ENCODE results near the gene MPP1. TPM values are rescaled to one million over a fixed set of nuclear protein-coding genes. Genes with fewer than 3 reads are reported as not detected.
"Not testable (repeated sequence)": the region's sequence is repeated elsewhere in the genome, so short reads cannot be mapped to it uniquely, and the experiment has no call there.

The MPP1 gene
- total RNA-seq (2014; rRNA removed; shearing (Covaris generic)), result 59.6 and 69.5 TPM in 2 replicates

- DNase-seq (ENCODE audit: low read depth), result peak; percentile 80
Observed at GRCh38 chrX:154804957-154805695, at the start of gene MPP1. Gene MPP1, minus strand, starts transcription at chrX:154805485. Its CDS starts 112 bp downstream, at chrX:154805373.

DNA sequence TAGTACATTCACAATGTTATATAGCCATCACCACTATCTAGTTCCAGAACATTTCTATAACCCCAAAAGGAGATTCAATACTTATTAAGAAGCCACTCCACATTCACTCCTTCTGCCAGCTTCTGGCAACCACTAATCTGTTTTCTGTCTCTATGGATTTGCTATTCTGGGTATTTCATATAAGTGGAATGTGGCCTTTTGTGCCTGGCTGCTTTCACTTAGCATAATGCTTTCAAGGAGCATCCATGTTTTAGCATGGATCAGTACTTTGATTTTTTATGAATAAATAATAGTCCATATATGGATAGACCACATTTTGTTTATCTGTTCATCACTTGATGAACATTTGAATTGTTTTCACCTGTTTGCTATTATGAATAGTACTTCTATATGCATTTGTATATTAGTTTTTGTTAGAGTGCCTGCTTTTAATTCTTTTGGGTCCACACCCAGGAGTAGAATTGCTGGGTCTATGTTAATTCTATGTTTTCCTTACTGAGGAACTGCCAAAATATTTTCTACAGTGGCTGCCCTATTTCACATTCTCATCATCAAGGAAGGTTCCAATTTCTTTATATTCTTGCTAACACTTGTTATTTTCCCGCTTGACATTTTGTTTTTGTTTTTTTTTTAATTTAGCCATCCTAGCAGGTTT is 45.8 kb upstream of the MPP1 start:
- no peak for DNase-seq (ENCODE audit: low read depth)

DNA sequence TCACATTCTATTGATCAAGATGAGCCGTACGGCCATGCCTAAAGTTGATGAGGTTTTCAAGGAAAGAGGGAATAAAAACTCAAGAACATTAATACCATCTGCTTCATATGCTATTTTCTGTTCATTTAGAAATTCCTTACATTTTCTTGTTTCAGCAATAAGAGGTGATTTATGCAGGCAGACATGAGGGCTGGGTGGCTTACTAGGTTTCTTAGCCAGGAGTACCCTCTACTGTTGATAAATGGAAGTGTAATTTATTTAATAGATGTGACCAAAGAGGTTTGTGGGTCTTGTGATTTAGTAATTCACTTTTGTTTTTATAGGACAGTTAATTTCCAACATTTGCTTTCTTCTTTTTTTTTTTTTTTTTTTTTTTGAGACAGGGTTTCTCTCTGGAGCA is 35.6 kb upstream of the MPP1 start:
- DNase-seq (ENCODE audit: low read depth), result peak; percentile 68

- DNase-seq (ENCODE audit: low read depth), result no peak
Observed at GRCh38 chrX:154836163-154836562, 30.9 kb upstream of the MPP1 start.

DNA sequence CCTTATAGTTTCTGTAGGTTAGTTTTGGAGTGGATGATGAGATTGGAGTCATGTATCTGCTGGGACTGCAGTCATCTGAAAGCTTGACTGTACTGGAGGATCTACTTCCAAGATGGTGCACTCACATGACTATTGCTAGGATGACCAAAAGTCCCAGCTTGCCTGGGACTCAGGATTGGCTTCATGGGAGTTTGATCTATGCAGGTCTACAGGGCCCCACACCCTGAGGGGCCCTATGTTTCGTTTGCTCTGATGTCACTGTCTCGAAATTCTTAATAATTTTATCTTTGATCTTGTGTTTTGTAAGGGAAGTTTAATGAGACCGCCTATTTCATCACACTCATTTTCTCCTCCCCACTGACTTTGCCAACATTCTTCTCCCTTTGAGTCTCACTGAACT is 29.3 kb upstream of the MPP1 start, which contains the start of gene SMIM9:
SMIM9 (minus strand) TSS at position 101 of the 400 bp plus-strand sequence. CDS start 3,806 bp downstream, outside the sequence.
- no peak for DNase-seq (ENCODE audit: low read depth)

DNA sequence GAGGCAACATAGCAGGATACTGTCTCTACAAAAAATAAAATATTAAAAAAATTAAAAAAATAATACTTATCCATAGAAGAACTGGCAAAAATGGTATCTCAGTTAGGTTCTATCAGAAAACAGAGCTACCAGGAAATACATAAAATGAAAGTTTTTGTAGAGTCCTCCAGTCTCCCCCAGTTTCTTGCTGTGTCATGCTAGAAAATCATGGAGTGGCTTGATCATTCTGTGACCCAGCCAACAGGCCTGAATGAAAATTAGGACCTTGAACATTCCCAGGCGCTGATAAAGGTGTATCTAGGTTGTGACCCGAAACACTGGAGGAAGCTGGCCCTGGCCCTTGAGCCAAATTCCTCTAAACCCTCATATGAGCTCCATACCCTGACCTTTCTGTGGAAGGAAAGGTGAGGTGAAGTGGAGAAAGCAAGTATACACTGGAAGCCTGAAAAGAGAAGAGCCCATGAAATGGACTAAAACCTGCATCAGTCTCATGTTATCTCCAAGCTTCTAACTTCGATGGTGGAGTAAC is 28.5 kb upstream of the MPP1 start:
- no peak for DNase-seq (ENCODE audit: low read depth)

GRCh38 chrX:154829926-154830442 is 24.7 kb upstream of the MPP1 start:
- DNase-seq (ENCODE audit: low read depth), result no peak

GRCh38 chrX:154829134-154829533 is 23.8 kb upstream of the MPP1 start:
- no peak for DNase-seq (ENCODE audit: low read depth)

GRCh38 chrX:154828016-154828408 is 22.7 kb upstream of the MPP1 start:
- no peak for DNase-seq (ENCODE audit: low read depth)

GRCh38 chrX:154827194-154828015 is 22.1 kb upstream of the MPP1 start:
- no peak for DNase-seq (ENCODE audit: low read depth)

DNA sequence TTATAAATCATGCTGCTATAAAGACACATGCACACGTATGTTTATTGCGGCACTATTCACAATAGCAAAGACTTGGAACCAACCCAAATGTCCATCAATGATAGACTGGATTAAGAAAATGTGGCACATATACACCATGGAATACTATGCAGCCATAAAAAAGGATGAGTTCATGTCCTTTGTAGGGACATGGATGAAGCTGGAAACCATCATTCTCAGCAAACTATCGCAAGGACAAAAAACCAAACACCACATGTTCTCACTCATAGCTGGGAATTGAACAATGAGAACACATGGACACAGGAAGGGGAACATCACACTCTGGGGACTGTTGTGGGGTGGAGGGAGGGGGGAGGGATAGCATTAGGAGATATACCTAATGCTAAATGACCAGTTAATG is 20.3 kb upstream of the MPP1 start:
- DNase-seq (ENCODE audit: low read depth), result not testable (repeated sequence)

DNA sequence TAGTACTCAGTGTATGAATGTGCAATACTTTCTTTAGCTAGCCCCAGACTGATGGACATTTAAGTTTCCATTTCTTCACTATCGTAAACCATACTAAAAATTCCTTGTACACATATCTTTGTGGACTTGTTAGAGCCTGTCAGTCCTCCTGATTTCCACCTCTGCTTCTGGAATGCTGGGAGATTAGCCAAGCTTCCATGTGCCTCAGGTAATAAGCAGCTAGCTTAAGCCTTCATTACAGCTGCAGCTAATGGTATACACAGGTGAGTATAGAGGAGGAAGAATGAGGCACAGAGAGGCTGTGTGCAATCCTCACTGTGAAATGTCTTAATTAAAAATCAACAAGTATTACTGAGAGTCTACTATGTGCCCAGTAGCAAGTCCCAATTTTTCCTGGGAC is 19.4 kb upstream of the MPP1 start:
- no peak for DNase-seq (ENCODE audit: low read depth)

DNA sequence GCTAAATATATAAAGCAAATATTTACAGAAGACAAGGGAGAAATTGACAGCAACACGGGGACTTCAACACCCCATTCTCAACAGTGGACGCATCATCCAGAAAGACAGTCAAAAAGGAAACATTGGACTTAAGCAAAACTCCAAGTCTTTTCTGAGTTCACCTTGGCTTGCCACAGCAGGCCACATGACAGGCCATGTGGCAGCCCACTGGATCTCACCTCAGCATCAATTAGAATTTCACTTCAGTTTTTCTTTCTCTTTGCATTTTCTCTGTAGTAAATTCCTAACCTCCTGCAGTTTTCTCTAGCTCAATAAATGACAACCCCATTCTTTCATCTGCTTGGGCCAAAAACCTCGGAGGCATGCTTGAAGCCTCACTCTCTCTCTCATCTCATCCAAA is 16.7 kb upstream of the MPP1 start:
- DNase-seq (ENCODE audit: low read depth), result no peak

DNA sequence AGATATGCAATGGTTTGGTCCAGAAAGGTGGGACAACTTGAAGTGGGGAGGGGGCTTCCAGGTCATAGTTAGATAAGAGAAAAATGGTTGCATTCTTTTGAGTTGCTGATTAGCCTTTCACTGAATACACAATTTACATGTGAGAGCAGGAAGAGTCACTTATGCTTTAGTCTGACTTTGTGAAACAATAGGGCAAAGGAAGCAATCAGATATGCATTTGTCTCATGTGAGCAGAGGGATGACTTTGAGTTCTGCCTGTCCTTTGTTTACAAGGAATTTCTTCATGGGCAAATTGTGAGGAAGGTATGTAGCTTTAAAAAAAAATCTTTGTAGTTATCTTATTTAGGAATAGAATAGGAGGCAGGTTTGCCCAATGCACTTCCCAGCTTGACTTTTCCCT is 16.2 kb upstream of the MPP1 start:
- no peak for DNase-seq (ENCODE audit: low read depth)

DNA sequence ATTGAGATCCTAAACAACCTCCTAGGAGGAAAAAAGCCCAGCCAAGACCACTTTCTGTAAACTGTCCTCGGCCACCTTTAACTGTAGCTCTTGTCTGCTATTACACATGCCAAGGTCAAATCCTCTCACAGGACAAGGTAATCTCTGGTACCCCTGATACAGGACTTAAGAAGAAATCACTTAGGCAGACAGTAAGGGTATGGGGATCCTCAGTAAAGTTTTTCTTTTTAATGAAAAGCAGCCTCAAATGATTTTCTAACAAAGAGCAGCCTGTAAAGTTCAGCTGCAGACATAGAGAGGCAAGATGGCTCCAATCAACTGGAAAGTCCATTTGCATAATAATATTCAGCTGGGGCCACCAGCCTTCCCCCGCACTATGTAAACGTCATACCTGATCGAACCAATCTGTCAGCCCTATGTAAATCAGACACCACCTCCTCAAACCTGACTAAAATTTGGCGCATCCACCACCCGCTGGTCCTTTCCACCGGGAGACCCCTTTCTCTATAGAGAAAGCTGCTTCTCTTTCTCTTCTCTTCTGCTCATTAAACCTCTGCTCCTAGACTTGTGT is 14.6 kb upstream of the MPP1 start:
- no peak for DNase-seq (ENCODE audit: low read depth)

DNA sequence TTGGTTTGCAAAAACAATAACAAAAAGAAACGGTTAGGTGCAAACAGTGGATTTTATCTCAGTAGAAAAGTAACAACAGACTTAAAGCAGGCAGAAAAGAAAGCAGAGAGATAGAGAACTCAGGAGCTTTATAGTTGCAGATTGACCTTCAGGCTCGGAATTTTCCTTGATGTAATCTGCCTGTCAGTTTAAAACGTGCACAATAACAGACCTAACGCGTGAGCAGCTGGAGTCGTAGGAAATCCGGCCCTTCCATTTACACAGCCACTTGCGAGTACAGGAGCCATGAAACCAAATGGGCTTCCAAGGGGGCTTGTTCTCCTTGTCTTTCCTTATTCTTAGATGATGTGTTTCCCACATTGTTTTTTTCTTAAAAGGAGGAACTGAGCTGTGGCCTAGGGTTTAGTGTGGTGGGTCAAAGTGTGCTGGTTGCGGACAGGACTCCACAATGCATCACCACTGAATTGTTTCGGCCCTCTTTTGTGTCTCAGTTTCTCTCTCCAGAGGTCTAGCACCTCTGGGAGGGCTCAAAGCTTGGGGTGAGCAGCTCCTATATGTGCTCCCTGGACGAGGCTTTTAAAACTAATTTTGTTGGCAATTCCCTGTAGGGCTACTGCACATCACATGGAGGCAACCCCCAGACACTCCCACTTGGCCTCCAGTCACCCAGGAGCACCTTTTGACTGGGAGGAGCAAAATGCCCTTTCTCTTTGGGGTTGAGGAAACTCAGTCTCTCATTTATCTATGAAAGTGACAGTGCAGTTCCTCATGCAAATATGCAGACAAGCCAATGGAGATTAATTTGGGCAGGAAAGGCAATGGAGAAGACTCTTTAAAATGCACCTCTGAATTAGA is 13.9 kb upstream of the MPP1 start:
- DNase-seq (ENCODE audit: low read depth), result no peak

DNA sequence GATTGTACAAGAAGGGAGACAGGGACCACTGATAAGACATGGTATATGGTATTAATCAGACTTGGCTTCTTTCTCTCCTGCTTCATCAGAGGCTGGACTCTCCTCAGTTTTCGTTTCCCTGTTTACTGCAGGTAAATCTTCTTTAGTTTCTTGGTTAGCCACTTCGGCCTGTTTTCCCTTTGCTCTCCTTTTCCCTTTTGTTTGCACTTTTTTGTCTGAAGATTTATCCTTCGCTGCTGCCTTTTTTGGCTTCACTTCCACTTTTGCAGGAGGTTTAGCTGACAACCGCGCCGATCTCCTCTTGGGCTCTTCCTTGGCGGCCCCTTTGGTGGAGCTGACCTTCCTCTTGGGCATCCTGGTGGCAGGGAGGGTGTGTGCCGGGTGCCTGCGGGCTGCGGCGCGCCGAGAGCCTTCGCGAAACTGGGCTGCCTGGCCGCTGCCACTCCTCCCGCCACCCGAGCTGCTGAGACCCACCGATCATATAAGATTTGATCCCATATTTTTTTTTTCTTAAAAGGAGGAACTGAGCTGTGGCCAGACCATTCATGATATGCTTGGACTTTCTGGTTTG is 11.8 kb upstream of the MPP1 start:
- DNase-seq (ENCODE audit: low read depth), result not testable (repeated sequence)

GRCh38 chrX:154816326-154816898 is 11.1 kb upstream of the MPP1 start:
- DNase-seq (ENCODE audit: low read depth), result not testable (repeated sequence)

DNA sequence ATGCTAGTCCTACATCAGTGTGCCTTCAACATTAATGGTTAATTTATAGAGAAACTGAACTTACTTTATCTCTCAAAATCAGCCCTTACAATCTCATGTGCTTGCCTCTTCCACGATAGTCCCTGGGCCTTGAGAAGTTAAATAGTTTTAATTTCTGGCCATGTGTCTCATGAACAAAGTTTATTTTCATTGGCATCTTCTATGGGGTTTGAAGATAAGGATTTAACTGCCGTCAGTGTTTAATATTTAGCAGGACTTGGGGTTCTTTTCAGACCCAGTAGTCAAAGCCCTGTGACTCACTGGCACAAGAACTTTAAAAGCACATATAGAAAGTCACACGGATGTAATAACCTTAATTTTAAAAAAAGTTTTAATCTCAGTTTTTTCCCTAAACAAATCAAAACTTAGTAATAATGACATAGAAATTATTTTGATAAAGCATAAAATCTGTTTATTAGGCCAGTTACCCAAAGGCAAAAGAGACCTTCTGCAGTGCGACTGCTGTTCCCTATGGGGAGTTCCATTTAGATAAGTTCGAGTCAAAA is 10.1 kb upstream of the MPP1 start:
- DNase-seq (ENCODE audit: low read depth), result peak; percentile 63

- no peak for DNase-seq (ENCODE audit: low read depth)
Observed at GRCh38 chrX:154813801-154814200, 8.5 kb upstream of the MPP1 start.

All from M059J (cell line).